Activated CD4-positive, alpha-beta memory T cell treated with anti-CD3 and anti-CD28 coated beads, Interleukin-2, amount 10 ng/mL, durations not matched to agents 7 days and 5 days (primary cell): ENCODE measurements around the gene CROCC. TPM values are rescaled to one million over a fixed set of nuclear protein-coding genes. Genes with fewer than 3 reads are reported as not detected.
"Not testable (repeated sequence)": the region's sequence is repeated elsewhere in the genome, so short reads cannot be mapped to it uniquely, and the experiment has no call there.

ENCODE experiments used
- CTCF ChIA-PET: fragments of 350-600 bp; sonication (Branson Sonifier 250); formaldehyde crosslinking; loops from one replicate; lab custom pipeline; 2021; ENCODE audit warnings: antibody characterized with exemption, inconsistent platforms; lab: Charles Lee
- POLR2A ChIA-PET: fragments of 350-600 bp; sonication (Branson Sonifier 250); formaldehyde crosslinking; loops from one replicate; lab custom pipeline; 2021; ENCODE audit warnings: antibody characterized with exemption; lab: Charles Lee
- DNase-seq: peaks from one replicate; pipeline ENCODE4 v3.0.0-alpha.2; 2020
- H3K27ac Mint-ChIP-seq: one replicate; pipeline ENCODE4 v1.8.0; 2021; ENCODE audit warnings: mild to moderate bottlenecking, mixed read lengths
- H3K27me3 Mint-ChIP-seq: one replicate; pipeline ENCODE4 v1.8.0; 2021; ENCODE audit warnings: mixed read lengths
- H3K36me3 Mint-ChIP-seq: one replicate; pipeline ENCODE4 v1.8.0; 2021; ENCODE audit warnings: low read depth, mixed read lengths
- H3K4me1 Mint-ChIP-seq: one replicate; pipeline ENCODE4 v1.8.0; 2021; ENCODE audit warnings: mixed read lengths
- H3K4me3 Mint-ChIP-seq: one replicate; pipeline ENCODE4 v1.8.0; 2021; ENCODE audit warnings: mild to moderate bottlenecking, mixed read lengths
- H3K9me3 Mint-ChIP-seq: one replicate; pipeline ENCODE4 v1.8.0; 2021; ENCODE audit warnings: mixed read lengths
- total RNA-seq, 2 experiments: library from RNA; stranded (reverse); gene quantifications; one replicate each; pipeline ENCODE4 v1.2.3, GENCODE V29; 2021

CROCC gene
- total RNA-seq, 2 experiments from 2014 or later: 18.3 to 18.8 TPM

DNA sequence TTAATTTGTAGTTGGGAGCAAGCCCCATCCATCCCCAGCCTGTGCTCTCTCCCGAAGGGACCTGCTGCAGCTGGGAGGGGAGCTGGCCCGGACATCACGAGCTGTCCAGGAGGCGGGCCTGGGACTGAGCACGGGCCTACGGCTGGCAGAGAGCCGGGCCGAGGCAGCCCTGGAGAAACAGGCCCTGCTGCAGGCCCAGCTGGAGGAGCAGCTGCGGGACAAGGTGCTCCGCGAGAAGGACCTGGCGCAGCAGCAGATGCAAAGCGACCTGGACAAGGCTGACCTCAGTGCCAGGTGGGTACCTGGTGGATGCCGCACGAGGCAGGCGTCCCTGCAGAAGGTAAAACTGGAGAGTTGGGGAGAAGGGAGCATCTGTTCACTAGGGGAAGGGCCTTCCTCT is 14.8 kb downstream of the CROCC start:
- H3K4me3 Mint-ChIP-seq, H3K27me3 Mint-ChIP-seq, H3K36me3 Mint-ChIP-seq, H3K9me3 Mint-ChIP-seq, H3K4me1 Mint-ChIP-seq, DNase-seq, H3K27ac Mint-ChIP-seq, POLR2A ChIA-PET, CTCF ChIA-PET: not testable (repeated sequence)

DNA sequence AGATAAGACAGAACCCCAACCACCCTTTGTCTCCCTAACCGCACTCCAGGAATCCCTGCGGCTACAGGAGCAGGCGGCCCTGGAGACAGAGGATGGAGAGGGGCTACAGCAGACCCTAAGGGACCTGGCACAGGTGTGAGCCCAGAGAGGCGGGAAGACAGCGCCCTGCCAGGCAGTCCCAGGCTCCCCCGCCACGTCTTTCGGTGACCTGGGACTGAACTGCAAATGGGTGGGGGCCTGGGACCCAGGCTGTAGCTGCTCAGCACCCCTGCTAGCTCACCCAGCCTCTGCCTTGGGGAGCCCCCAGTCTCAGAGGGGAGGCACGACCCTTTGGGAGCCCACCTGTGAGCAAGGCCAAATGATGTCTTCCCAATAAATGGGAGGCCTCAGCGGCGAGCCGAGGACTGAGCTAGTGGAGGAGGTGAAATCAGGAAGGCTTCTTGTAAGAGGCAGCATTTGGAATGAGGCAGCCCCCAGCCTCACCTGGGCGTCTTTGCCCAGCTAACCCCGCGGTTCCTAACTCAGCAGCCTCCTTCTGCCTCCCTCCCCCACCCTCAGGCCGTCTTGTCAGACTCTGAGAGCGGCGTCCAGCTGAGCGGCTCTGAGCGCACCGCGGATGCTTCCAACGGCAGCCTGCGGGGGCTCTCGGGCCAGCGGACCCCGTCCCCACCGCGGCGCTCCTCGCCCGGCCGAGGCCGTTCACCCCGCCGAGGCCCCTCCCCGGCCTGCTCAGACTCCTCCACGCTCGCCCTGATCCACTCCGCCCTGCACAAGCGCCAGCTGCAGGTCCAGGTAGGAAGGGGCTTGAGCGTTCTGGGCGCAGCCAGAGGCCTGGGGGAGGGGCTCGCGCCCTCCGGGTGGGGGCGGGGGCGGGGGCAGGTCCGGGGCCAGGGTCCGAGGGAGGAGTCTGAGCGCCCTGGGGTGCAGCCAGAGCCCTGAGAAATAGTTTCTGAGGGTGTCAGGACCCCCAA is 16.9 kb downstream of the CROCC start:
- H3K4me3 Mint-ChIP-seq: no peak overlapping the region
- no peaks in the 10 kb centered on the region for H3K4me1 Mint-ChIP-seq
- H3K27me3 Mint-ChIP-seq: no peaks in the 10 kb centered on the region
- H3K27ac Mint-ChIP-seq: no peak overlapping the region
- POLR2A ChIA-PET: no interaction called here
- DNase-seq: no peak
- CTCF ChIA-PET: no interaction called here
- H3K36me3 Mint-ChIP-seq: no peaks in the 10 kb centered on the region
- H3K9me3 Mint-ChIP-seq: no peaks in the 10 kb centered on the region

DNA sequence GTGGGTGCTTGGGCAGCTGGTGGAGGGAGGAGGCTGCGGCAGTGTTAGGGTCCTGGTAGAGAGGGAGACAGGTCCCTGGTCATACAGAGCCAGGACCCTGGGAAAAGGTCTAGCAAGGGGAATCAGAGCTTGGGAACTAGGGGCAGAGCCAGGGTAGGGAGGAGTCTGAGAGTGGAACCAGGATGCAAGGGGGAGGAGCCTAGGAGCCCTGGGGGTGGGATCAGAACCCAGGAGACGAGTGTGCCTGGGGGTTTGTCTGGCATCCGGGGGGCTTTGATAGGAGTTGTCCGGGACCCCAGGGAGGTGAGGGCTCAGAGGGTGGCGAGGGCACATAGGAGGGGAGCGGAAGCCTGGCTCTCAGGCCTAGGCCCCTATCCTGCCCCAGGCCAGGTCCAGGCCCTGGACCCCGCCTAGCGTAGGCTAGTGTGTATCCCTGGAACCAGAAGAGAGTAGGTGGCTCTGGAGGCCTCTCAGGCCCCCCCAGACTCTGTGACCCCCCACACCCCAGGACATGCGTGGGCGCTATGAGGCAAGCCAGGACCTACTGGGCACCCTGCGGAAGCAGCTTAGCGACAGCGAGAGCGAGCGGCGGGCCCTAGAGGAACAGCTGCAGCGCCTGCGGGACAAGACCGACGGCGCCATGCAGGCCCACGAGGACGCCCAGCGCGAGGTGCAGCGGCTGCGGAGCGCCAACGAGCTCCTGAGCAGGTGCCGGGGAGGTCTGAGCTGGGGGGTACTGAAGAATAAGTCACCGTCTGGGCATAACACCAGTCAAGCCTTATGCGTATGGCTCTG is 17.9 kb downstream of the CROCC start:
- H3K36me3 Mint-ChIP-seq, DNase-seq, H3K27ac Mint-ChIP-seq, POLR2A ChIA-PET, H3K9me3 Mint-ChIP-seq, H3K27me3 Mint-ChIP-seq, CTCF ChIA-PET, H3K4me1 Mint-ChIP-seq, H3K4me3 Mint-ChIP-seq: not testable (repeated sequence)

DNA sequence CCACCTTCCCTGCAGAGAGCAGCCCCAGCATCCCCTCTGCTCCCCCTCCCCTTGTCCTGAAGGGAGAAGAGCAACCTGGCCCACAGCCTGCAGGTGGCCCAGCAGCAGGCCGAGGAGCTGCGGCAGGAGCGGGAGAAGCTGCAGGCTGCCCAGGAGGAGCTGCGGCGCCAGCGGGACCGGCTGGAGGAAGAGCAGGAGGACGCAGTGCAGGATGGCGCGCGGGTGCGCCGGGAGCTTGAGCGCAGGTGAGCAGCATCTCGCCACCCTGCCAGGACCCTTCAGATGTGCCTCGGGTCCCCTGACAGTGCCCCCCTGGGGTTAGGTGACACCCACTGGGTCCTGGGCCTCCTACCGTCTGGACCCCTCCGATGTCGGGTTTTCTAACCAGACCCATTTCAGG is 22.3 kb downstream of the CROCC start:
- H3K4me3 Mint-ChIP-seq: no peak overlapping the region
- H3K36me3 Mint-ChIP-seq: no peaks in the 10 kb centered on the region
- ChIA-PET CTCF (interaction anchor here (0.6 kb wide), 2 partner anchors 323 to 483 kb away, joined by 4 to 5 read pairs; no protein-coding TSS in a partner anchor), POLR2A (no interaction called here)
- DNase-seq: no peak
- H3K4me1 Mint-ChIP-seq: no peaks in the 10 kb centered on the region
- no peaks in the 10 kb centered on the region for H3K9me3 Mint-ChIP-seq
- H3K27ac Mint-ChIP-seq: no peak overlapping the region
- no peaks in the 10 kb centered on the region for H3K27me3 Mint-ChIP-seq

DNA sequence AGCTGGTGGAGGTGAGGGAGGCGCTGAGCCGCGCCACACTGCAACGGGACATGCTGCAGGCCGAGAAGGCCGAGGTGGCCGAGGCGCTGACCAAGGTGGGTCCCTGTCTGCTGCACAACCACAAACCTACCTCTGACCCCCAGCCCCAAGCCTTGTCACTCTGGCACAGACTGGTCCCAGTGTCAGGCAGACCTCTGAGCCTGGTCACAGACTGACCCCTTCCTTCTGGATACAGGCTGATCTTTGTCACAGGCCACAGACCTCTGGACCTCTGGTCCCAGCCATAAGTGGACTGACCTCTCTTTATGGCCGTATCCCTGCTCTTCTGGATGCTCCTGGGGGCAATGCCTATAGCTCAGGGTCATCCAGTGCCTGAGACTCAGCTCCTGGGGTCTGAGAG is 23.8 kb downstream of the CROCC start:
- POLR2A ChIA-PET, H3K4me3 Mint-ChIP-seq: not testable (repeated sequence)
- CTCF ChIA-PET: interaction anchor here (0.9 to 3.7 kb wide), 2 partner anchors 323 to 325 kb away, joined by 3 to 23 read pairs; no protein-coding TSS in a partner anchor

DNA sequence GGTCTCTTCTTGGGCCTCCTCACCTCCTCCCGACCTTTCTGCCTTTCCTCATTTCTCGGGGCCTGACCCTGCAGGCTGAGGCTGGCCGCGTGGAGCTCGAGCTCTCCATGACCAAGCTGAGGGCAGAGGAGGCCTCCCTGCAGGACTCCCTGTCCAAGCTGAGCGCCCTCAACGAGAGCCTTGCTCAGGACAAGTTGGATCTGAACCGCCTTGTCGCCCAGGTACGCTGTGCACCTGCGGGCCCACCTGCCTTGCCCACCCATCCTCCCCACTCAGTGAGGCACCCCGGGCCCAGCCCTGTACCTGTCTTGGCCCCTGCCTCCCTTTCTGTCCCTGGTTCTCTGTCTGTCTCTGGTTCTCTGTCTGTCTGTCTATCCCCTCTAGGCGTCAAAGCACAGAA is 24.5 kb downstream of the CROCC start:
- H3K36me3 Mint-ChIP-seq: not testable (repeated sequence)

More for the DNA sequence above, 23.8 kb downstream of the CROCC start:
- not testable (repeated sequence) for H3K4me1 Mint-ChIP-seq, H3K27me3 Mint-ChIP-seq, DNase-seq, H3K27ac Mint-ChIP-seq, H3K9me3 Mint-ChIP-seq, H3K36me3 Mint-ChIP-seq

DNA sequence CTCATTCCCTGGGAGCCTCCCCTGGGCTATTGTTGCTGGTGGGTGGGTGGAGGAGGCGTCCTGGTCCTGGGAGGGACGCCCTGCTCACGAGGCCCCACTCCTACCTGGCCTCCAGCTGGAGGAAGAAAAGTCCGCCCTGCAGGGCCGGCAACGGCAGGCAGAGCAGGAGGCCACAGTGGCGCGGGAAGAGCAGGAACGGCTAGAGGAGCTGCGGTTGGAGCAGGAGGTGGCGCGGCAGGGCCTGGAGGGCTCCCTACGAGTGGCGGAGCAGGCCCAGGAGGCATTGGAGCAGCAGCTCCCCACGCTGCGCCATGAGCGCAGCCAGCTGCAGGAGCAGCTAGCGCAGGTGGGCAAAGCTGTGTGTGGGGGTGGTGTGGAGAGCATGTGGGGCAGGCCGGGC is 24.9 kb downstream of the CROCC start:
- Mint-ChIP-seq H3K4me1 (no peaks in the 10 kb centered on the region), H3K4me3 (no peak overlapping the region), H3K36me3 (no peaks in the 10 kb centered on the region), H3K9me3 (no peaks in the 10 kb centered on the region), H3K27me3 (no peaks in the 10 kb centered on the region), H3K27ac (no peak overlapping the region)
- POLR2A ChIA-PET: interaction anchor here (0.9 to 1.6 kb wide), 2 partner anchors 9 to 41 kb away, joined by 3 to 6 read pairs; no protein-coding TSS in a partner anchor
- no peak for DNase-seq
- CTCF ChIA-PET: interaction anchor here (0.6 to 3.7 kb wide), 5 partner anchors 129 to 326 kb away, joined by 3 to 23 read pairs (median 6); no protein-coding TSS in a partner anchor

More for the DNA sequence above, 24.5 kb downstream of the CROCC start:
- not testable (repeated sequence) for H3K4me1 Mint-ChIP-seq, H3K4me3 Mint-ChIP-seq, H3K9me3 Mint-ChIP-seq, H3K27me3 Mint-ChIP-seq, H3K27ac Mint-ChIP-seq, DNase-seq
- POLR2A ChIA-PET: interaction anchor here (0.9 to 1.6 kb wide), 2 partner anchors 9 to 41 kb away, joined by 3 to 6 read pairs; no protein-coding TSS in a partner anchor
- CTCF ChIA-PET: interaction anchor here (0.9 to 3.7 kb wide), 2 partner anchors 324 to 326 kb away, joined by 3 to 23 read pairs; no protein-coding TSS in a partner anchor

DNA sequence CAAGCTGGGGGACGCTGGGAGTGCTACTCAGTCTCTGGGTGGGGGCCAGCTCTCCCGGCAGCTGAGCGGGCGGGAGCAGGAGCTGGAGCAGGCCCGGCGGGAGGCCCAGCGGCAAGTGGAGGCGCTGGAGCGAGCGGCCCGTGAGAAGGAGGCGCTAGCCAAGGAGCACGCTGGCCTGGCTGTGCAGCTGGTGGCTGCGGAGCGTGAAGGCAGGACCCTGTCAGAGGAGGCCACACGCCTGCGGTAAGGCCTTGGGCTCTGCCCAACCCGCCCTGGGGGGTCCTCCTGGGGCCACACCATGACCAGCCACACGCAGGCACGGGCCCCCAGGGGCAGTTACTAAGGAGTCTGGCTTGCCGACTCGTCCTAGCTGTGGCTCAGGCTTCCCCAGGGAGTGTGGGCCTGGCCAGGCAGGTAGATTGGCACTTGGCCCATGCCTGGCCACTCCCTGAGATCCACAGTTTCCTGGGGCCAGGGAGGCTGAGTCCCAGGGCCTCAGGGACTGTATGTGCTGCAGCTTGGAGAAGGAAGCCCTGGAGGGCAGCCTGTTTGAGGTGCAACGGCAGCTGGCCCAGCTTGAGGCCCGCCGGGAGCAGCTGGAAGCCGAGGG is 26.7 kb downstream of the CROCC start:
- CTCF ChIA-PET: interaction anchor here (0.9 to 3.7 kb wide), 2 partner anchors 12 to 328 kb away, joined by 4 to 23 read pairs; no protein-coding TSS in a partner anchor
- not testable (repeated sequence) for H3K9me3 Mint-ChIP-seq

DNA sequence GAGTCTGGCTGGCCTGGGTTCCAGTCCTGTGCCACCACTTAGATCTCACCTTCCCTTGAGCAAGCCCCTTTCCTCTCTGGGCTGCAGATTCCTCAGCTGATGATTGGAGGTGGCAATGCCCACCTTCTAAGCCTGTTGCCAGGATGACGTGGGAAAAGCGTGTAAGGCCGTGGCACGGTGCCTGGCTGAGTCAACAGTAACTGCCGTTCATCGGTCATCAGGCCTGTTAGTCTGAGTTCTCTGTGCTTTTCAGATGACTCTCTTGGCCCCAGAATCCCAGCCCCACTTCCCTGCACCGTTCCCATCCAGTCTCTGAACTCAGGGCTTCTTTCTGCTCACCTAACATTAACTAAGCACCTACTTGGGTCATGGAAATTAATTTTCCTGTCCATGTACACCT is 27.3 kb downstream of the CROCC start:
- H3K36me3 Mint-ChIP-seq, POLR2A ChIA-PET, DNase-seq, H3K27me3 Mint-ChIP-seq, H3K9me3 Mint-ChIP-seq, H3K27ac Mint-ChIP-seq, H3K4me3 Mint-ChIP-seq, H3K4me1 Mint-ChIP-seq: not testable (repeated sequence)
- CTCF ChIA-PET: interaction anchor here (0.8 to 4.3 kb wide), 3 partner anchors 60 to 328 kb away, joined by 3 to 43 read pairs (median 23); no protein-coding TSS in a partner anchor

More for the DNA sequence above, 26.7 kb downstream of the CROCC start:
- POLR2A ChIA-PET: interaction anchor here (1.0 kb wide), 1 partner anchor 326 kb away, joined by 3 read pairs; no protein-coding TSS in a partner anchor
- not testable (repeated sequence) for H3K4me3 Mint-ChIP-seq, H3K36me3 Mint-ChIP-seq, DNase-seq, H3K4me1 Mint-ChIP-seq, H3K27me3 Mint-ChIP-seq, H3K27ac Mint-ChIP-seq

DNA sequence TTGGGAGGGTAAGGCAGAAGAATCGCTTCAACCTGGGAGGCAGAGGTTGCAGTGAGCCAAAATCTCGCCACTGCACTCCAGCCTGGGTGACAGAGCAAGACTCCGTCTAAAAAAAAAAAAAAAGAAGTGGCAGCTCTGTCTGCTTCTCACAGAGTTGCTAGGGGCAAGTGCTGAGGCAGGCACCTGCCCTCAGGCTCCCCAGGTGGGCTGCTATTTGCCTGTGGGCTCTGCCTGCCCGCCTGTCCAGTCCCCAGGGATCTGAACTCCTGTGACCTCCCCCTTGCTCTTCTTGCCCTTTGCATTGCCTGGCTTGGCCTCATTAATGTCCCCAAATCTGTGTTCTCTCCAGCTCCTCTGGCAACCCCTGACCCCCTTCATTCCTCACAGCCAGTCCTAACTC is 30.6 kb downstream of the CROCC start:
- DNase-seq, H3K4me3 Mint-ChIP-seq, H3K27ac Mint-ChIP-seq, H3K36me3 Mint-ChIP-seq, H3K4me1 Mint-ChIP-seq, H3K9me3 Mint-ChIP-seq, H3K27me3 Mint-ChIP-seq: not testable (repeated sequence)
- ChIA-PET POLR2A (interaction anchor here (1.1 kb wide), 1 partner anchor 47 kb away, joined by 5 read pairs; no protein-coding TSS in a partner anchor), CTCF (interaction anchor here (0.7 to 4.3 kb wide), 11 partner anchors 8 to 331 kb away, joined by 3 to 43 read pairs (median 5); no protein-coding TSS in a partner anchor)

DNA sequence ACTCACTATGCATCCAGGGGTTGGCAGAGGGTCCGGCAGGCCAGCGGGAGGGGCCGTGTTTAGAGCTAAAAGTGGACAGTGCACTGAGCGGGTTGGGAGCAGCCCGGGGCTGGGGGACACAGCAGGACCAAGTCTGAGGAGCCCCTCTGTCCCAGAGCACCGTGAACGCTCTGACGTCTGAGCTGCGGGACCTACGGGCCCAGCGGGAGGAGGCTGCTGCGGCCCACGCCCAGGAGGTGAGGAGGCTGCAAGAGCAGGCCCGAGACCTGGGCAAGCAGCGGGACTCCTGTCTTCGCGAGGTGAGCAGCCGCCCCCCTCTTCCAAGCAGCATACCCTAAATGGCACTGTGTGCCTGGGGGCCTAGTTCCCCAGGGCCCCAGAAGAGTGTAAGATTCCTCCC is 32.8 kb downstream of the CROCC start:
- Mint-ChIP-seq H3K27ac (no peak overlapping the region), H3K36me3 (no peaks in the 10 kb centered on the region), H3K27me3 (no peaks in the 10 kb centered on the region), H3K9me3 (no peaks in the 10 kb centered on the region), H3K4me3 (no peak overlapping the region), H3K4me1 (no peaks in the 10 kb centered on the region)
- POLR2A ChIA-PET: no interaction called here
- CTCF ChIA-PET: interaction anchor here (1.1 to 2.4 kb wide), 2 partner anchors 91 to 334 kb away, joined by 5 to 6 read pairs; no protein-coding TSS in a partner anchor
- no peak for DNase-seq

DNA sequence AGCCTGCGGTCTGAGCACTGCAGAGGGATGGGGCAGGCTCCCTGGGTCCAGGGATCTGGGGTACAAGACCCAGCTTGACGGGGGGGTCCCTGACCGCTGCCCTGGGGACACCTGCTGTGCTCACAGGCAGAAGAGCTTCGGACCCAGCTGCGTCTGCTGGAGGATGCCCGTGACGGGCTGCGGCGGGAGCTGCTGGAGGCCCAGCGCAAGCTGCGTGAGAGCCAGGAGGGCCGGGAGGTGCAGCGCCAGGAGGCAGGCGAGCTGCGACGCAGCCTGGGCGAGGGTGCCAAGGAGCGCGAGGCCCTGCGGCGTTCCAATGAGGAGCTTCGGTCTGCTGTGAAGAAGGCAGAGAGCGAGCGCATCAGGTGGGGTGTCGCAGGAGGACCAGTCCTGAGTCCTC is 33.5 kb downstream of the CROCC start:
- Mint-ChIP-seq H3K27me3 (no peaks in the 10 kb centered on the region), H3K36me3 (no peaks in the 10 kb centered on the region), H3K27ac (no peak overlapping the region), H3K4me1 (peaks cover 1% of the 10 kb centered on the region), H3K4me3 (no peak overlapping the region), H3K9me3 (no peaks in the 10 kb centered on the region)
- CTCF ChIA-PET: interaction anchor here (1.1 to 2.4 kb wide), 2 partner anchors 90 to 334 kb away, joined by 5 to 6 read pairs; no protein-coding TSS in a partner anchor
- DNase-seq: no peak
- POLR2A ChIA-PET: no interaction called here
